Sigmoid colon (tissue), 7 donors: ENCODE results near the gene SLC24A4. TPM values are rescaled to one million over a fixed set of nuclear protein-coding genes. Genes with fewer than 3 reads are reported as not detected.

Source experiments
- DNase-seq: peaks from one replicate; pipeline ENCODE4 v3.0.0-alpha.2; 2019
- H3K27ac ChIP-seq, 4 donors: fragments of 200-600 bp; sonication (generic); one replicate each; pipeline ENCODE4 v1.5.1; 2016 to 2019; ENCODE audit warnings: mild to moderate bottlenecking in 1 of 4
- H3K27me3 ChIP-seq, 3 donors: fragments of 200-600 bp; sonication (generic); one replicate each; pipeline ENCODE4 v1.5.1; 2019; ENCODE audit warnings: mild to moderate bottlenecking in 1 of 3
- H3K36me3 ChIP-seq, 4 donors: fragments of 200-600 bp; sonication (generic); one replicate each; pipeline ENCODE4 v1.5.1; 2016 to 2019
- H3K4me1 ChIP-seq, 4 donors: fragments of 200-600 bp; sonication (generic); one replicate each; pipeline ENCODE4 v1.5.1; 2017 to 2019
- H3K4me3 ChIP-seq, 4 donors: fragments of 200-600 bp; sonication (generic); one replicate each; pipeline ENCODE4 v1.5.1; 2017 to 2019; ENCODE audit warnings: mild to moderate bottlenecking in 2 of 4, moderate library complexity in 1 of 4
- H3K9me3 ChIP-seq, 4 donors: fragments of 200-600 bp in 3 of 4; sonication (generic) in 3 of 4; one replicate each; pipeline versions ENCODE4 v1.5.1 to v1.6.1; 2013 to 2019
- CTCF ChIP-seq, 4 experiments: fragments of 450-650 bp in 3 of 4; fragments of 200-600 bp in 1 of 4; IDR thresholded peaks; one replicate each; pipeline ENCODE4 v1.5.1; 2016 to 2019; ENCODE audit warnings: antibody characterized with exemption in 4 of 4, mild to moderate bottlenecking in 3 of 4, moderate library complexity in 2 of 4
- EP300 ChIP-seq, 4 donors: sonication (generic); formaldehyde crosslinking; IDR thresholded peaks; one replicate each; pipeline ENCODE4 v1.6.1; 2017; ENCODE audit warnings: antibody characterized with exemption in 4 of 4
- POLR2A ChIP-seq, 2 donors: fragments of 450-650 bp; IDR thresholded peaks; one replicate each; pipeline ENCODE4 v1.6.1; 2016; ENCODE audit warnings: antibody characterized with exemption in 2 of 2, mild to moderate bottlenecking in 2 of 2, moderate library complexity in 2 of 2
- POLR2AphosphoS5 ChIP-seq, 4 donors: sonication (generic); formaldehyde crosslinking; IDR thresholded peaks; one replicate each; pipeline ENCODE4 v1.6.1; 2017; ENCODE audit warnings: antibody characterized with exemption in 4 of 4
- WGBS, 2 donors: extraction: QIAGEN DNeasy Blood & Tissue Kit; methylation state at CpG; one replicate each; pipeline ENCODE4 v1.1.7; 2013; 5-methylcytosine and 5-hydroxymethylcytosine counted together
- intact Hi-C: fragments of 100-400 bp; cut with DNase I; formaldehyde crosslinking; loops from one replicate; pipeline ENCODE4 v1.15.1; 2023
- polyA plus RNA-seq, 3 donors: library from polyadenylated mRNA; stranded (reverse); fragments of 200-250 nt; gene quantifications; one replicate each; pipeline ENCODE4 v1.2.3, GENCODE V29; 2013
- total RNA-seq, 4 donors: library from RNA; depleted of rRNA; stranded (reverse); fragments of >200 nt; gene quantifications; one replicate each; pipeline ENCODE4 v1.1.0, GENCODE V29; 2016
- donor health status: healthy with polysubstance abuse.
- donor health status: Bipolar disorder and iron deficiency.
- donor health status: healthy.

Gene SLC24A4
- total and polyA plus RNA-seq, 7 donors: under 0.01 to 1.4 (median 0.77) TPM; not detected in 1

GRCh38 chr14:92277031-92277430 is 45.9 kb upstream of the SLC24A4 start:
- Histone ChIP-seq H3K27ac (no peak overlapping the region), H3K4me1 (no peaks in the 10 kb centered on the region), H3K27me3 (peaks cover 0 to 6% (median 0%) of the 10 kb centered on the region in 3 donors), H3K9me3 (peaks cover 0 to 4% (median 0%) of the 10 kb centered on the region in 4 donors), H3K36me3 (no peaks in the 10 kb centered on the region), H3K4me3 (no peak overlapping the region)
- DNase-seq: no peak
- 85 to 91% methylated on average over 5 of the region's 5 CpGs for WGBS, 2 donors
- intact Hi-C loops: no loop called here
- no peak for TF ChIP-seq CTCF (IDR thresholded peaks at IDR 0.05)
- no peak for TF ChIP-seq POLR2AphosphoS5 (IDR thresholded peaks at IDR 0.05)
- TF ChIP-seq EP300 (IDR thresholded peaks at IDR 0.05): no peak
- TF ChIP-seq POLR2A (IDR thresholded peaks at IDR 0.05): no peak

DNA sequence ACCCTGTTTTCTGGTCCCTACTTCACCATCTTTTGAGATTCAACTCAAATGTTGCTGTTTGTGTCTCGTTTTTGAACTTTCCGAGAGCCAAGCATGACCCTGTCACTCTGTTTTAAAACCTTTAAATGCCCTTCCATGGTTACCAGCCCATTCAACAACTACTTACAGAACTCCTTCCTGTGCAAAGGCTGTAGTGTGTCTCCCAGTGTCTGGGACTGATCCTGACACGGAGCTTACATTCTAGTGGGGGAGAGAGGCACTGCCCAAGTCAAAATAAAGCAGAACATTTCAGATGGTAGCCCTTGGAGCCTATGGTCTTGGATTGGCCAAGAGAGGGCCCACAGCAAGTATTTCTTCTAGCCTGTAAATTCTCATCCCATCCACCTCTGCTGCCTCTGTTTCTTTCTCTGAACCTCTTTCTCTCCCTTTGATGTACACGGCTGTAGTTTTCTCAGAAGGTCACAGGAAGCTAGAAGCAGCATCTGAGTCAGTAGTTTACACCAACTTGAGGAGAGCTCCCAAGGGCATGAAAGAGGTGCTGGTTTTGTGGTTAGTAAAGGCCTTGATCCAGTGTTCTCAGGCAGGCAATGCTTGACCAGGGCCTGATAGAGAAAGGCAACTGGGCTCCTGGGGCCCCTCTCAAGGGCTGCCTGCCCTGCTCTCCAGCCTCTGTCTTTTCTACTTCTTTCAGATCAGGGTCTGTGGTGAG is 42.3 kb upstream of the SLC24A4 start:
- Histone ChIP-seq H3K4me3 (no peak overlapping the region), H3K4me1 (no peaks in the 10 kb centered on the region), H3K36me3 (no peaks in the 10 kb centered on the region), H3K27me3 (peaks cover 0 to 6% (median 0%) of the 10 kb centered on the region in 3 donors), H3K27ac (no peak overlapping the region), H3K9me3 (peaks cover 0 to 4% (median 0%) of the 10 kb centered on the region in 4 donors)
- 72 to 80% methylated on average over 4 of the region's 4 CpGs for WGBS, 2 donors
- no peak for DNase-seq
- no peak for TF ChIP-seq POLR2AphosphoS5 (IDR thresholded peaks at IDR 0.05)
- no peak for TF ChIP-seq EP300 (IDR thresholded peaks at IDR 0.05)
- no peak for TF ChIP-seq POLR2A (IDR thresholded peaks at IDR 0.05)
- TF ChIP-seq CTCF (IDR thresholded peaks at IDR 0.05): no peak
- intact Hi-C loops: no loop called here

DNA sequence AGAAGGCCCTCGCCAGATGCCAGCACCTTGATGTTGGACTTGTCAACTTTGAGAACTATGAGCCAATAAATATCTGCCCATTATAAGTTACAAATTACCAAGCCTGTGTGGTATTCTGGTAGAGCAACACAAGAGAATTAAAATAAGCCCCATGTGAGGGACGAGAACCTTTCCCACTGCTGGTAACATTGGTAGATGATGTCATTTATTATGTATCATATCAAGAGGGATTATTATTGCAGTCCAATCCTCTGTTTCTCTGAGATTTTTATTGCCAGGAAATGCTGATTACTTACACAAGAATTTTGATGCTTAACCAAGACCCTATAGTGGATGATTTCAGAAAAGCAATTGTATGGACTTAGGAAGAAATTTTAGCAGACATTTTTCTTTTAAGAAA is 40.3 kb upstream of the SLC24A4 start:
- Histone ChIP-seq H3K27me3 (peaks cover 0 to 1% (median 0%) of the 10 kb centered on the region in 3 donors), H3K36me3 (no peaks in the 10 kb centered on the region), H3K4me1 (no peaks in the 10 kb centered on the region), H3K4me3 (no peak overlapping the region), H3K9me3 (peaks cover 0 to 4% (median 0%) of the 10 kb centered on the region in 4 donors), H3K27ac (no peak overlapping the region)
- no peak for DNase-seq
- 77 to 90% methylated on average over 2 of the region's 2 CpGs for WGBS, 2 donors
- intact Hi-C loops: no loop called here
- TF ChIP-seq POLR2AphosphoS5 (IDR thresholded peaks at IDR 0.05) (no peak), EP300 (IDR thresholded peaks at IDR 0.05) (no peak), POLR2A (IDR thresholded peaks at IDR 0.05) (no peak), CTCF (IDR thresholded peaks at IDR 0.05) (no peak)

- Histone ChIP-seq H3K27me3 (peaks cover 0 to 6% (median 5%) of the 10 kb centered on the region in 3 donors), H3K4me3 (no peak overlapping the region), H3K27ac (no peak overlapping the region), H3K4me1 (no peaks in the 10 kb centered on the region), H3K9me3 (peaks cover 0 to 4% (median 0%) of the 10 kb centered on the region in 4 donors), H3K36me3 (no peaks in the 10 kb centered on the region)
- 86 to 90% methylated on average over 3 of the region's 3 CpGs for WGBS, 2 donors
- TF ChIP-seq EP300 (IDR thresholded peaks at IDR 0.05): no peak
- DNase-seq: no peak
- intact Hi-C loops: no loop called here
Observed at GRCh38 chr14:92285311-92285710, 37.7 kb upstream of the SLC24A4 start.

- no peaks in the 10 kb centered on the region for H3K36me3 ChIP-seq
- H3K27me3 ChIP-seq: peaks cover 0 to 6% (median 5%) of the 10 kb centered on the region in 3 donors
- no peak overlapping the region for H3K27ac ChIP-seq
- no peak for DNase-seq
- WGBS, 2 donors: 59 to 89% methylated on average over 10 of the region's 10 CpGs
- TF ChIP-seq EP300 (IDR thresholded peaks at IDR 0.05): no peak
- TF ChIP-seq POLR2A (IDR thresholded peaks at IDR 0.05): no peak
- TF ChIP-seq CTCF (IDR thresholded peaks at IDR 0.05): no peak
- no peak overlapping the region for H3K4me3 ChIP-seq
- no peaks in the 10 kb centered on the region for H3K4me1 ChIP-seq
- intact Hi-C loops: no loop called here
- H3K9me3 ChIP-seq: no peaks in the 10 kb centered on the region
Observed at GRCh38 chr14:92287987-92288386, 35.0 kb upstream of the SLC24A4 start.
